ENCODE data around the gene C11orf86.

- TF ChIP-seq, protein P1, sequence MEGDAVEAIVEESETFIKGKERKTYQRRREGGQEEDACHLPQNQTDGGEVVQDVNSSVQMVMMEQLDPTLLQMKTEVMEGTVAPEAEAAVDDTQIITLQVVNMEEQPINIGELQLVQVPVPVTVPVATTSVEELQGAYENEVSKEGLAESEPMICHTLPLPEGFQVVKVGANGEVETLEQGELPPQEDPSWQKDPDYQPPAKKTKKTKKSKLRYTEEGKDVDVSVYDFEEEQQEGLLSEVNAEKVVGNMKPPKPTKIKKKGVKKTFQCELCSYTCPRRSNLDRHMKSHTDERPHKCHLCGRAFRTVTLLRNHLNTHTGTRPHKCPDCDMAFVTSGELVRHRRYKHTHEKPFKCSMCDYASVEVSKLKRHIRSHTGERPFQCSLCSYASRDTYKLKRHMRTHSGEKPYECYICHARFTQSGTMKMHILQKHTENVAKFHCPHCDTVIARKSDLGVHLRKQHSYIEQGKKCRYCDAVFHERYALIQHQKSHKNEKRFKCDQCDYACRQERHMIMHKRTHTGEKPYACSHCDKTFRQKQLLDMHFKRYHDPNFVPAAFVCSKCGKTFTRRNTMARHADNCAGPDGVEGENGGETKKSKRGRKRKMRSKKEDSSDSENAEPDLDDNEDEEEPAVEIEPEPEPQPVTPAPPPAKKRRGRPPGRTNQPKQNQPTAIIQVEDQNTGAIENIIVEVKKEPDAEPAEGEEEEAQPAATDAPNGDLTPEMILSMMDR (IDR thresholded peaks at IDR 0.05): no peak
- TF ChIP-seq POLR2A (IDR thresholded peaks at IDR 0.05): no peak
These were observed 24.0 kb upstream of the C11orf86 start for GRCh38 chr11:66951135-66951534.
